ENCODE data around the gene PAPSS2.

PAPSS2 gene

DNA sequence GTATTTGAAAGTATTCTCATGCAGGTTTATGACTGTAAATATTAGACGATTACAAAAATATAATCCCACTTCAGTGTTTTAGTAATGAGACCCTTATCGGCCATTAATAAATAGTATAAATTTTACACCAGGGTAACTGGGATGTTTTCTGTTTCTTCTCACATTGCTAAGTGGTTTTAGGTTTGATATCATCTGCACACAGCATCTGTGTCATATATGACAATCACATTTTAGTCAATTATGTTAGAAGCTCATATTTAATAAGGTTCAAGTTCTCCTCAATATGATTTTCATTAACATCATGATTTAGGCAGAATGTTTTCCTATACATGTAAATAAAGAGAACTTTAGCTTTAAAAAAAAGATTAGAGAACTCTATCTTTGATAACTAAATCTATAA, 91.6 kb downstream of the PAPSS2 start:
- TF ChIP-seq, protein P1, sequence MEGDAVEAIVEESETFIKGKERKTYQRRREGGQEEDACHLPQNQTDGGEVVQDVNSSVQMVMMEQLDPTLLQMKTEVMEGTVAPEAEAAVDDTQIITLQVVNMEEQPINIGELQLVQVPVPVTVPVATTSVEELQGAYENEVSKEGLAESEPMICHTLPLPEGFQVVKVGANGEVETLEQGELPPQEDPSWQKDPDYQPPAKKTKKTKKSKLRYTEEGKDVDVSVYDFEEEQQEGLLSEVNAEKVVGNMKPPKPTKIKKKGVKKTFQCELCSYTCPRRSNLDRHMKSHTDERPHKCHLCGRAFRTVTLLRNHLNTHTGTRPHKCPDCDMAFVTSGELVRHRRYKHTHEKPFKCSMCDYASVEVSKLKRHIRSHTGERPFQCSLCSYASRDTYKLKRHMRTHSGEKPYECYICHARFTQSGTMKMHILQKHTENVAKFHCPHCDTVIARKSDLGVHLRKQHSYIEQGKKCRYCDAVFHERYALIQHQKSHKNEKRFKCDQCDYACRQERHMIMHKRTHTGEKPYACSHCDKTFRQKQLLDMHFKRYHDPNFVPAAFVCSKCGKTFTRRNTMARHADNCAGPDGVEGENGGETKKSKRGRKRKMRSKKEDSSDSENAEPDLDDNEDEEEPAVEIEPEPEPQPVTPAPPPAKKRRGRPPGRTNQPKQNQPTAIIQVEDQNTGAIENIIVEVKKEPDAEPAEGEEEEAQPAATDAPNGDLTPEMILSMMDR (IDR thresholded peaks at IDR 0.05; ENCODE audit: low read depth, low read length): no peak
- H3K4me3 ChIP-seq (ENCODE audit: low read depth, low read length): no peak overlapping the region

- TF ChIP-seq, protein P1 (IDR thresholded peaks at IDR 0.05; ENCODE audit: low read depth, low read length): no peak
- H3K4me3 ChIP-seq (ENCODE audit: low read depth, low read length): no peak overlapping the region
Measured at GRCh38 chr10:87752566-87752965, 92.9 kb downstream of the PAPSS2 start.

- H3K4me3 ChIP-seq (ENCODE audit: low read depth, low read length): no peak overlapping the region
- TF ChIP-seq, protein P1 (IDR thresholded peaks at IDR 0.05; ENCODE audit: low read depth, low read length): no peak
Measured at GRCh38 chr10:87753995-87754866, 94.6 kb downstream of the PAPSS2 start.

DNA sequence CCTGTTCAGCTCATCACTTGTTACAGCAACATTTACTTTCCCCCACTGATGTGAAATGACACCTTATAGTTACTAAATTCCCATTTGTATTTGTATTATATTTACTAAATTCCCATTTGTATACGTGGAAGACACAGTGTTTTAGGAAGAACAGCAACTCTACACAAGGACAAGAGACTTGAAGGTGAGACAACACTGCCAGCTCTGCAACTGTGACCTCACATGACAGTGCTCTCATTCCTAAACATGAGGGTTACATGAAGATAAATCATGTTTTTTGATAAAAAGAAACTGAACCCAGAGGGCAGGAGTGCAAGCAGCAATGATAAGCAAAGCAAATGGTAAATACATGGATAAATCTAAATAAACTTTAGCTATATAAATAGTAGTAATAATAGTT, 98.0 kb downstream of the PAPSS2 start:
- no peak overlapping the region for H3K4me3 ChIP-seq (ENCODE audit: low read depth, low read length)
- TF ChIP-seq, protein P1 (IDR thresholded peaks at IDR 0.05; ENCODE audit: low read depth, low read length): no peak

DNA sequence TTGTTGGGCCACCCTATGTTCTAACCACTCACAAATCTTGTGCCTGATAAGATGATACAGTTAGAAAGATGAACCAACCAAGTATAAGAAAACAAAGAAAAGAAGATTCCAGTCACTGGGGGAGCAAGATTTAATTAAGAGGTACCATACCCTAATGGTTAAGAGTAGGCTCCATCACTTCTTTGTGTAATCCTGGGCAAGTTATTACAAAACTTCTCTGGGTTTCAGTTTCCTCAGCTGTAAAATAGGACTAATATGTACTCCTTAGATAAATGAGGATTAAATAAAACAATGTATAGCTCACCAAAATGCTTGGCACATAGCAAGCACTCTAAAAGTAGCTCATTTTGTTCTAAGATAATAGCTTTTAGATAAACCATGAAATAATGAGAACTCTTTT, 99.9 kb downstream of the PAPSS2 start:
- no peak overlapping the region for H3K4me3 ChIP-seq (ENCODE audit: low read depth, low read length)
- TF ChIP-seq, protein P1 (IDR thresholded peaks at IDR 0.05; ENCODE audit: low read depth, low read length): no peak

GRCh38 chr10:87760195-87760905, 100.7 kb downstream of the PAPSS2 start:
- H3K4me3 ChIP-seq (ENCODE audit: low read depth, low read length): no peak overlapping the region
- TF ChIP-seq, protein P1 (IDR thresholded peaks at IDR 0.05; ENCODE audit: low read depth, low read length): no peak

- H3K4me3 ChIP-seq (ENCODE audit: low read depth, low read length): no peak overlapping the region
- TF ChIP-seq, protein P1 (IDR thresholded peaks at IDR 0.05; ENCODE audit: low read depth, low read length): no peak
Measured at GRCh38 chr10:87761153-87761552, 101.5 kb downstream of the PAPSS2 start.

All from WI38 (cell line).